GM18951 (cell line): ENCODE measurements around the gene TRIM29.

Experiments used
- POLR2A ChIP-seq: IDR thresholded peaks from 4 replicates; pipeline ENCODE4 v1.6.1; 2011; ENCODE audit warnings: mild to moderate bottlenecking; ENCODE audit not compliant: insufficient read length, insufficient read depth; ENCODE audit errors: extremely low read depth
- in situ Hi-C: fragments of 300-500 bp; cut with MboI; formaldehyde crosslinking; loops from one replicate; pipeline ENCODE4 v1.12.0; 2022; ENCODE audit warnings: low sequenced_read_pairs, mixed read lengths, inconsistent platforms; ENCODE audit not compliant: unreplicated experiment

The TRIM29 gene

DNA sequence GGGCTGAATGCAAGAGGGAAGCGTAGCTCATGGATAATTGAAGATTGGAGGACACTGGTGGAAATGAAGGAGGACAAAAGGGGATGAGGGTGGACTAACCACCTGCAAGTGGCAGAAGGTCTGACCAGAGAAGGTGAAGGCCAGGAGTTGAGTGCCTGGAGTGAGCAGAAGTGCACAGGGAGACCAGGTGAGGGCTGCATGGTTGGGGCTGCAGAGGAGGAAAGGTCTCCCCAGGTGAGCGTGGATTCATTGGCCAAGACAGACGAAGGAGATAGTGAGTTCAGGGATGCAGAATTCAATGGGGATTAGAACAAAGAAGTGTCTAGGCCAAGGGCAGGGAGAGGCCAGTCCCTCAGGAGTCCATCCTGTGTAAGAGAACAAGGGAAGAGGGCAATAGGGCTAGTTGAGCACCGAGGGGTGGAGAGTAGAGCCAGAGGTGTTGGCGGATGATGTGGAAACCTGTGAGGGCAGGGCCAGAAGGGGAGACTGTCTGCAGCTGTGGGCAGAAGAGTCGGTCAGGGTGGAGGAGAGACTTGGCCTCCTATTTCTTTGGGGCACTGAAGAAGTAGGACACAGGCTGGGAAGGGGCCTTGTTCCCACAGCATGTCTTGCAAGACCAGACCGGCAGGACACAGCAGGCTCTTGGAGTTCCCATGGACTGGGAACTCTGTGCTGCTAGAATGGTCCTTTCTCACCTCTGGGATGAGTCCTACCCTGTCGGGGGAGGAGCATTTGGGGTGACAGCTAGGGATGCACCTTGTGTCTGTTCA is 6.7 kb downstream of the TRIM29 start:
- in situ Hi-C loops, result no loop called here
- TF ChIP-seq POLR2A, result no peak

DNA sequence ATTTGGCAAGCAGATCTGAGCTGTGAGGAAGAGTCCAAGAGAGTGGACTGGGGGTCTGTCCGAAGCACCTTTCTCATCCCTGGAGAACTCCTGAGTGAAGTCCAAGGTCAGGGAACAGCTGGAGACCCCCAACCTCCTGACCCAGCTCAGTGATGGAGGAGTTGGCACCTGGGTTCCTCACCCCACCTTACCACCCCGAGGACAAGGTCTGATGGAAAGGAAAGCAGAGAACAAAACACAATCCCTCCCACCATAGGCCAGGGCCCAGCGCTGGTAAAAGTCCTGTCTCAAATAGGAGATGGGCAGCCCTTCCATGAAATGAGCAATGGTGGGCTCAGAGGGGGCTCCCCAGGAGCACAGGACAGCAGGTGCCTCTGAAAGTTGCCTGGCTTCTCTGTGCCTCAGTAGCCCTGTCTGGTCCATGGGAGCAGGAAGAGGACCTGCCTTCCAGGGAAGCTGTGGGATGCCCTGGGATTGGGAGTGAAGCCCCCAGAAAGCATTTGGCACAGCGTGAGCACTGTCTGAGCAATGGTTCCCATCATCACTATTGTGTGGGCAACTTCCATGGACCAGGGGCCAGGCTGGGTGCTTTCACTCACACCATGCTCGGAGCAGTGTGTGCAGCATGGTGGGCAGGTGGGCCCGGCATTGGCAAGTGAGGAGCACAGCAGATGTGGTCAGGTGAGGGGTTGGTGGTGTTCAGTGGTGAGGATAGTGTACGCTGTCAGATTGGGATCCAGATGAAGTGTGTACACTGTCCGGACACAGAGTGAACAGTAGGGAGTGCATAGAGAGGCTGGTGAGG is 7.5 kb downstream of the TRIM29 start:
- TF ChIP-seq POLR2A, result no peak
- in situ Hi-C loops, result no loop called here

DNA sequence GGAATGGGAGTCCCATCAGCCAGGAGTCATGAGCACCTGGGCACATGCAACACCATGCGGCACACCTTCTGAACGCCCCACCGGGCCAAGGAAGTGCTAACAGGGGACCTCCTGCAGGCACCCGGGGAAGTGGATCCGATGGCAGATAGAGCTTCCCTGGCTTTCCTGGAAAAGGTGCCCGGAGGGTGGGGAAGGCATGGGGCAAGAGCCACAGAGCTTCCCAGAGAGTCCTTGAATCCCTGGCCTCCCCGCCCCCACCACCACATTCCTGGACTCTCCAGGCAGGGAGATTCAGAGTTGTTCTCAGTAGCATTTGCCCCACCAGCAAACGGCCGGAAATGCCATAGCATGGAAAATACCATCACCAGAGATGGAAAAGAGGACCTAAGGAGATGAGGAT is 8.3 kb downstream of the TRIM29 start:
- in situ Hi-C loops, result no loop called here
- no peak for TF ChIP-seq POLR2A

DNA sequence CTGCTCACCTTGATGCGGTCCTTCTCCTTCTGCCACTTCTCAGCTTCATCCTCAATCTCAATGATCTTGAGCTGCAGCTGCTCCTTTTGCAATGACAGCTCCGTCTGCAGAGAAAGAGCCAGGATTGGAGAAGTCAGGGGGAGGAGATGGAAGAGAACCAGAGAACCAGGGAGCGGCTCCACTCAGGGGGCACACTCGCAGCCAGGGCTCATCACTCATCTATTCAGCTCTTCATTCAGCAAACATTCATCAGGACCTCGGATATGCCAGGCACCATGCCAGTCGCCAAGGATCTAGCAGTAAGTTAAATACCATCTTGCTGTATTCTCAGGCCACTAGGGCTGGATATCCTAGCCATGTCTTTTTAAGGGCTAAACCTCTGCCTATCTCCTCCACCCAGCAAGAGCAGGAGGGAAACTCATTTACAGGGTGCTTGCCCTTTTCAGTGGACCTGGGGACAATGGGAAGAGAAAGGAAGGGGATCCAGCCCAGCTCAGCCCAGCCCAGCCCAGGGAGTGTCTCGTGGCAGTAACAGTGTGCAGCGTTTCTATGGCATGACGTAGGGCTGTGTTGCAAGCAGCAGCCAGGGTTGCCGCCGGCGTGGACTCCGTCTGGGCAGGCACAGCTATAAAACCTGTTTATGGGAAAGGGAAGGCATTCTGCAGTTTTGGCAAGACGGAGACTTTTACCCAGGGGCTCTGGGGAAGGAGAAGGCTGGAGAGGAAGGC is 9.4 kb downstream of the TRIM29 start:
- in situ Hi-C loops, result no loop called here
- no peak for TF ChIP-seq POLR2A

DNA sequence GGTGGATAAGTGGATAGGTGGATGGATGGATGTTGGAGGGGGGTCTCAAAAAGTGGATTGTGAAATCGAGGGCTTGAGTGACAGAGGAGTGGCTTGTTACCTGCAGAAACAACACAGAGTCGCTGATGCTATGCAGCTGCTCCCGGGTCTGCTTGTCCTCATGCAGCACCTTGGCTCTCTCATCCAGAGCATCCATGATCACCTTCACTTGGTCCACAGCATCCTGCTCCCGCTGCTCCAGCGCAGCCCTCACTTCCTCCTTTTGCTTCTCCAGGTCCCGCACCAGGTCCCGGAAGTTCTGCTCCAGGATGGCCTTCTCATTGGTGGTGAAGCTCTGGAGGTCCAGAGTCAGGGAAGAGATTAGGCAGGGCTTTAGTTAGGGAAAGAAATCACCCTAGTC is 10.7 kb downstream of the TRIM29 start:
- no peak for TF ChIP-seq POLR2A
- in situ Hi-C loops, result no loop called here

DNA sequence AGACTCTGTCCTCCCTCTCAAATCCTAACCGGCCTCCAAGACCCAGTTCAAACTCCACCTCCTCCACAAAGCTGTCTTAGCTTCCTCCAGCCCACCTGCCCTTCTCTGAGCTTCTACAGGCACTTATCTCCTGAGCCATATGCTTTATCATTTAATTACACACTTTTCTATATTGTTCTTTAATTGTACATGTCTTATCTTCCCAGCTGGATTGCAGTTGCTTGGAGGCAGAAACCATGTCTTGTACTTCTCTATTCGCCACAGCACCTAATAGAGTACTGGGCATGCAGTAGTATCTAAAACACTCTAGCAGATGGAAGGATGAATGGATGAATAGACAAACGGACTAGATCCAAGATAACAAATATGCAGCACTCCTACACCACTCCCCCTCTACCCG is 11.3 kb downstream of the TRIM29 start:
- in situ Hi-C loops, result no loop called here
- no peak for TF ChIP-seq POLR2A

DNA sequence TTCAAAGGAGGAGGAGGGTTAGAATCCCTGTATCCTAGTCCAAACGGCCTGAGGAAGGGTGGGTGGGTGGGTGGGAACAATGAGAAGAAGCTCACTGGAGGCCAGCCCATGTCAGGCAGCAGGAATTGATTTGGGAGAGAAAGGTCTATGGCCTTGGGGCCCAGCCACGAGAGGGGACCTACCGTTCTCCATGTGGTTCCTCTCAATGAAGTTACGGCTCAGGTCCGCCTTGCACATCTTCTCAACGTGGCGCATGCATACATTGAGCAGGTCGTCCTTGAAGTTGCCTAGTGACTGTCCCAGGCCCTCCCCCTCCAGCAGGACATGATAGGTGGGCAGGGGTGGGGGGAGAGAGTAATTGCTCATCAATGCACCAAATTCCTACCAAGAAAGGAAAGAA is 12.4 kb downstream of the TRIM29 start:
- in situ Hi-C loops, result no loop called here
- TF ChIP-seq POLR2A, result no peak

DNA sequence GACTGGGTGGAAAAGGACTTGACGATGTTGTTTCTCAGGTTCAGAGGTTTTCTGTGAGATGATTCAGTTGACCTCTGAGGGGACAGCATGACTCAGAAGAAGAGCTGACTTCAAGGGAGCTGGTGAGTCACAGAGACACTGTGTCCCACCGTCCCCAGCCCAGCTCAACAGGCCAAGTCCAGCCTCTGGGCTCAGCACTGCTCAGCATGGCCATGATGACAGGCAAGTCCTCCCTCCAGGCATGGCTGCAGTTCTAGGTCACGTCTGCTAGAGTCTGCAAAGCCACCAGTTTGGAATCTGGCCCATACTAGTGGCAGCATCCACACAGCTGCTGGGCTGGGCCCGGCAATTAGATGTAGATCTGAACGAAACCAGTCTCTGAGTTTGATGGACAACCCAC is 12.9 kb downstream of the TRIM29 start:
- no peak for TF ChIP-seq POLR2A

DNA sequence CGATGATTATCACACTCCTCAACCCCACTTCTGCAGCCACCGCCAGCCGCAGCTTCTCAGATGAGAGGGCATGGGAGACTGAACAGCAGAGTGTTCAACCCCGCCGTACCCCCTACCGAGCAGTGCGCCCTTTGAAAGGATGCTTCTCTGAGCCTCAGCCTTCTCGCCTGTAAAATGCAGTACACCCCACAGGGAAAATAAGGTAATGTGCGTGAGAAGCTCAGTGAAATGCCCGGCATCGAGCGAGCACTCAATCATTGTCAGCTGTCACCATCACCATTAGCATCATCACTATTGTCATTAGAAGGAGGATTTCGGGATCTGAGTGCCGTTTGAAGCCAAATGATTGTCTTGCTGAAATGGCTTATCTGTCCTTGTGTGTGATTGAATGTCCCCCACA is 13.6 kb downstream of the TRIM29 start:
- in situ Hi-C loops, result loop anchor here (25.0 kb wide), 2 partner anchors 462 to 637 kb away; no protein-coding TSS in a partner anchor
- TF ChIP-seq POLR2A, result no peak

More for the DNA sequence above, 12.9 kb downstream of the TRIM29 start:
- in situ Hi-C loops, result no loop called here

DNA sequence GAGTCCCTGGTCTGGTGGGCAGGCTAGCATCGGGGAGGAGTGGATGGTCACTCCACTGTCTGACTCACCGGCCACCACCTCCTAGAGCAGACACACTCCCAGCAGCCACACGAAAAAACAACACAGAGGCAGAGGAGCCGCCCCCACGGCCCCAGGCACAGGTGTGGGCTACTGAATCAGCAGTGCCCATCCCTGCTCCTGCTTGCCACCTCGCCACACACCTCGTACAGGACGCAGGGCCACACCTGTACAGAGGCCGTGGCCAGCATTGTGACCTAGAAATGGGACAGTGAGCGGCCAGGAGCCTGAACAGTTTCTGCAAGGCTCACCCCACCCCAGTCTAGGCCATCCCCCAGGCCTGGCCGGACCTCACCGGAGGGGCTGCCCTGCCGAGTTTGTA is 14.0 kb downstream of the TRIM29 start:
- no peak for TF ChIP-seq POLR2A
- in situ Hi-C loops, result loop anchor here (25.0 kb wide), 2 partner anchors 462 to 637 kb away; no protein-coding TSS in a partner anchor

DNA sequence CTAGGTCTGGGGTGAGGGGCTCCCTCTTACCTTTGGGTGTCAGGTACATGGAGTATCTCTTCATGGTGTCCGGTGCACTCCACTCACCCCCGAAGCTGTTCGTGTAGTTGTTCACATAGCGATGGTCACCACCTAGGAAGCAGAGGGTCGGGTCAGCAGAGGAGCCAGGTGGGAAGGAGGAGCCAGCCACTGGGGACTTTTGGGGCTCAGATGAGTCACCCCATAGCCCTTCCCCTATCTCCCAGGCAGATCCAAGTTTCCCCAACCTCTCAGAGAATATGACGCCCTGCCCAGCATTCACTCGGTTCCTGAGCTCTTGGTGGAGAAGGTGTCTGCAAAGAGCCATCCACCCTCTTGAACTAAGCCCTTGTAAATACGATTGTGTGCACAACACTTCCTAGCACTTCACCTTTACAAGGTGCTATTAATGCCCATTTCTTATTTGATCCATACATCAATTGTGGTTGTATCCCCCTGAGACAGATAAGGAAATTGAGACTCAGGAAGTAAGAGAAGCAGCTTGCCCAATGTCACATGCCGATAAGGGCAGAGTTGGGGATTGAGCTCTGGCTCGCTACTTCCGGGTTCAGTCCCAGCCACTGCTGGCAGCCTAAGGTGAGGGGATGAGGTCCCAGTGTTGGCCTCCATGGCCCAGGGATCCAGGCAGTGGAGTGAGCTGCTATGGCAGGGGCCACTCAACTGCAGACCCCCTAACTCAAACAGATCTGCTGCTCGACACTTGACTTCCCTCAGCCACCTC is 14.8 kb downstream of the TRIM29 start:
- in situ Hi-C loops, result loop anchor here (25.0 kb wide), 2 partner anchors 461 to 636 kb away; no protein-coding TSS in a partner anchor
- no peak for TF ChIP-seq POLR2A

DNA sequence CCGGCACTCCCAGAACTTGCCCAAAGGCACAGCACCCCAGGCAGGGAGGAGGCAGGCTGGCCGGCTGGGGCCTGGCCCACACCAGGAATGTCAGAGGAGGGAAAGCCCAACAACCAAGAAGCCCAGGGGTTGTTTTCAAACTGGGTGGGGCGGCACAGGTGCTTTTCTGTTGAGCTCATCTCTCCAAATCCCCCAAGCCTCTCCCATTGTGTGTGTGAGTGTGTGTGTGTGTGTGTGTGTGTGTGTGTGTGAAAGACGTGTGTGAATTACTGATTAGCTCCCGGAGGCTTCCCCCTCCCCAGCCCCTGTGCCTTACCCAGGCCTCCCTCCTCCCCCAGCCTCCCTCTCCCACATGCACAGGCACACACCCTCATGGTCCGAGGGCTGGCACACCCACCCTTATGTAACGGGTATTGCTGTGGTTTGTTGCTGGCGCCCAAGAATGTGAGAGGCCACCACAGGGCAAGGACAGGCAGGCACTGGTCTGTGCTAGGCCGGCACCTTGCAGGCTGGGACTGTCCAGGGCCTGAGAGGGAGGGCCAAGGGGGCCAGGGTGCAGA is 15.9 kb downstream of the TRIM29 start:
- no peak for TF ChIP-seq POLR2A
- in situ Hi-C loops, result loop anchor here (25.0 kb wide), 2 partner anchors 460 to 635 kb away; no protein-coding TSS in a partner anchor
